Measurements from ENCODE around the gene LAMA2. TPM values are rescaled to one million over a fixed set of nuclear protein-coding genes. Genes with fewer than 3 reads are reported as not detected.

The LAMA2 gene
- total and polyA plus RNA-seq, 2 experiments from 2014 or later = 0.91 to 6.4 TPM

DNA sequence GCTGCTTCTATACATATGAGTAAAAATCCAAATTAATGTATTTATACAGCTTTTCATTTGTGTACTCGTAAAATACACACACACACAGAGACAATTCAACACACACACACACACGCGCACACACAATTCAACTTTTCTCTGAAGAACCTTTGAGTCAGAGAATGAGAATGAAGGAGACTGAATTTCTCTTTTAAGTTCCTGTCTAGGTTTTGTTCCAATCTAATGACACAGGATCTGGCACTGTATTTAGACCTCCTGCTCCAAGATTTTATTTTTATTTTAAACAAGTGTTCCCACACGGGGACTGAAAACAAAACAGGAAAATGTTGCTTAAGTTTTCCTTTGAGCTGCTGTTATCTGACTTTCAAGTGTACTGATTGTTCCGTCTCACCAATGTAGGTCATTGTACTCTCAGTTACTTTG is 250.8 kb downstream of the LAMA2 start (continued):
- TF ChIP-seq, protein P1, sequence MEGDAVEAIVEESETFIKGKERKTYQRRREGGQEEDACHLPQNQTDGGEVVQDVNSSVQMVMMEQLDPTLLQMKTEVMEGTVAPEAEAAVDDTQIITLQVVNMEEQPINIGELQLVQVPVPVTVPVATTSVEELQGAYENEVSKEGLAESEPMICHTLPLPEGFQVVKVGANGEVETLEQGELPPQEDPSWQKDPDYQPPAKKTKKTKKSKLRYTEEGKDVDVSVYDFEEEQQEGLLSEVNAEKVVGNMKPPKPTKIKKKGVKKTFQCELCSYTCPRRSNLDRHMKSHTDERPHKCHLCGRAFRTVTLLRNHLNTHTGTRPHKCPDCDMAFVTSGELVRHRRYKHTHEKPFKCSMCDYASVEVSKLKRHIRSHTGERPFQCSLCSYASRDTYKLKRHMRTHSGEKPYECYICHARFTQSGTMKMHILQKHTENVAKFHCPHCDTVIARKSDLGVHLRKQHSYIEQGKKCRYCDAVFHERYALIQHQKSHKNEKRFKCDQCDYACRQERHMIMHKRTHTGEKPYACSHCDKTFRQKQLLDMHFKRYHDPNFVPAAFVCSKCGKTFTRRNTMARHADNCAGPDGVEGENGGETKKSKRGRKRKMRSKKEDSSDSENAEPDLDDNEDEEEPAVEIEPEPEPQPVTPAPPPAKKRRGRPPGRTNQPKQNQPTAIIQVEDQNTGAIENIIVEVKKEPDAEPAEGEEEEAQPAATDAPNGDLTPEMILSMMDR (conservative IDR thresholded peaks at IDR 0.05; ENCODE audit: low read depth in 2 of 2) = no peak
- no peak for TF ChIP-seq STAT1 (IDR thresholded peaks at IDR 0.05; ENCODE audit: unreplicated experiment)
- TF ChIP-seq, protein P2, sequence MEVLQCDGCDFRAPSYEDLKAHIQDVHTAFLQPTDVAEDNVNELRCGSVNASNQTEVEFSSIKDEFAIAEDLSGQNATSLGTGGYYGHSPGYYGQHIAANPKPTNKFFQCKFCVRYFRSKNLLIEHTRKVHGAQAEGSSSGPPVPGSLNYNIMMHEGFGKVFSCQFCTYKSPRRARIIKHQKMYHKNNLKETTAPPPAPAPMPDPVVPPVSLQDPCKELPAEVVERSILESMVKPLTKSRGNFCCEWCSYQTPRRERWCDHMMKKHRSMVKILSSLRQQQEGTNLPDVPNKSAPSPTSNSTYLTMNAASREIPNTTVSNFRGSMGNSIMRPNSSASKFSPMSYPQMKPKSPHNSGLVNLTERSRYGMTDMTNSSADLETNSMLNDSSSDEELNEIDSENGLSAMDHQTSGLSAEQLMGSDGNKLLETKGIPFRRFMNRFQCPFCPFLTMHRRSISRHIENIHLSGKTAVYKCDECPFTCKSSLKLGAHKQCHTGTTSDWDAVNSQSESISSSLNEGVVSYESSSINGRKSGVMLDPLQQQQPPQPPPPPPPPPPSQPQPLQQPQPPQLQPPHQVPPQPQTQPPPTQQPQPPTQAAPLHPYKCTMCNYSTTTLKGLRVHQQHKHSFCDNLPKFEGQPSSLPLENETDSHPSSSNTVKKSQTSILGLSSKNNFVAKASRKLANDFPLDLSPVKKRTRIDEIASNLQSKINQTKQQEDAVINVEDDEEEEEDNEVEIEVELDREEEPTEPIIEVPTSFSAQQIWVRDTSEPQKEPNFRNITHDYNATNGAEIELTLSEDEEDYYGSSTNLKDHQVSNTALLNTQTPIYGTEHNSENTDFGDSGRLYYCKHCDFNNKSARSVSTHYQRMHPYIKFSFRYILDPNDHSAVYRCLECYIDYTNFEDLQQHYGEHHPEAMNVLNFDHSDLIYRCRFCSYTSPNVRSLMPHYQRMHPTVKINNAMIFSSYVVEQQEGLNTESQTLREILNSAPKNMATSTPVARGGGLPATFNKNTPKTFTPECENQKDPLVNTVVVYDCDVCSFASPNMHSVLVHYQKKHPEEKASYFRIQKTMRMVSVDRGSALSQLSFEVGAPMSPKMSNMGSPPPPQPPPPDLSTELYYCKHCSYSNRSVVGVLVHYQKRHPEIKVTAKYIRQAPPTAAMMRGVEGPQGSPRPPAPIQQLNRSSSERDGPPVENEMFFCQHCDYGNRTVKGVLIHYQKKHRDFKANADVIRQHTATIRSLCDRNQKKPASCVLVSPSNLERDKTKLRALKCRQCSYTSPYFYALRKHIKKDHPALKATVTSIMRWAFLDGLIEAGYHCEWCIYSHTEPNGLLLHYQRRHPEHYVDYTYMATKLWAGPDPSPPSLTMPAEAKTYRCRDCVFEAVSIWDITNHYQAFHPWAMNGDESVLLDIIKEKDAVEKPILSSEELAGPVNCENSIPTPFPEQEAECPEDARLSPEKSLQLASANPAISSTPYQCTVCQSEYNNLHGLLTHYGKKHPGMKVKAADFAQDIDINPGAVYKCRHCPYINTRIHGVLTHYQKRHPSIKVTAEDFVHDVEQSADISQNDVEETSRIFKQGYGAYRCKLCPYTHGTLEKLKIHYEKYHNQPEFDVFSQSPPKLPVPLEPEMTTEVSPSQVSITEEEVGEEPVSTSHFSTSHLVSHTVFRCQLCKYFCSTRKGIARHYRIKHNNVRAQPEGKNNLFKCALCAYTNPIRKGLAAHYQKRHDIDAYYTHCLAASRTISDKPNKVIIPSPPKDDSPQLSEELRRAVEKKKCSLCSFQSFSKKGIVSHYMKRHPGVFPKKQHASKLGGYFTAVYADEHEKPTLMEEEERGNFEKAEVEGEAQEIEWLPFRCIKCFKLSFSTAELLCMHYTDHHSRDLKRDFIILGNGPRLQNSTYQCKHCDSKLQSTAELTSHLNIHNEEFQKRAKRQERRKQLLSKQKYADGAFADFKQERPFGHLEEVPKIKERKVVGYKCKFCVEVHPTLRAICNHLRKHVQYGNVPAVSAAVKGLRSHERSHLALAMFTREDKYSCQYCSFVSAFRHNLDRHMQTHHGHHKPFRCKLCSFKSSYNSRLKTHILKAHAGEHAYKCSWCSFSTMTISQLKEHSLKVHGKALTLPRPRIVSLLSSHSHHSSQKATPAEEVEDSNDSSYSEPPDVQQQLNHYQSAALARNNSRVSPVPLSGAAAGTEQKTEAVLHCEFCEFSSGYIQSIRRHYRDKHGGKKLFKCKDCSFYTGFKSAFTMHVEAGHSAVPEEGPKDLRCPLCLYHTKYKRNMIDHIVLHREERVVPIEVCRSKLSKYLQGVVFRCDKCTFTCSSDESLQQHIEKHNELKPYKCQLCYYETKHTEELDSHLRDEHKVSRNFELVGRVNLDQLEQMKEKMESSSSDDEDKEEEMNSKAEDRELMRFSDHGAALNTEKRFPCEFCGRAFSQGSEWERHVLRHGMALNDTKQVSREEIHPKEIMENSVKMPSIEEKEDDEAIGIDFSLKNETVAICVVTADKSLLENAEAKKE (CRISPR knock-in tag; IDR thresholded peaks at IDR 0.05) = no peak

DNA sequence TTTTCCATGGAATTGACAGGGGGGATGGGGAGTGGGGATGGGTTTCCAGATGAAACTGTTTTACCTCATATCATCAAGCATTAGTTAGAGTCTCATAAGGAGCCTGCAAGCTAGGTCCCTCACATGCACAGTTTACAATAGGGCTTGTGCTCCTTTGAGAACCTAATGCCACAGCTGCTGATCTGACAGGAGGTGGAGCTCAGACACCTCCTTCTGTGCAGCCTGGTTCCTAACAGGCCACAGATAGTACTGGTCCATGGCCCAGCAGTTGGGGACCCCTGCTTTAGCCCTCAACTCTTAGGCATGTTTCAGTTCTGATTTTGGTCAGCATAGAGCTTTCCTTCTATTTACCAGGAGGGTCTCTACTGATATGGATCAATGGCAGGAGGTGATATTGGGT is 251.6 kb downstream of the LAMA2 start:
- Histone ChIP-seq H3K27ac (ENCODE audit: low read depth) (no peak overlapping the region), H3K9me2 (ENCODE audit: insufficient read depth) (no peaks in the 10 kb centered on the region), H3K79me2 (replicated peaks; ENCODE audit: insufficient read depth) (no peaks in the 10 kb centered on the region), H3K4me3 (no peak overlapping the region), H2AFZ (no peak overlapping the region), H3K4me1 (ENCODE audit: insufficient read depth) (no peaks in the 10 kb centered on the region), H3K27me3 (ENCODE audit: insufficient read depth) (no peaks in the 10 kb centered on the region), H4K20me1 (replicated peaks; ENCODE audit: insufficient read depth) (no peaks in the 10 kb centered on the region), H3F3A (replicated peaks; ENCODE audit: low read depth) (no peaks in the 10 kb centered on the region), H3K36me3 (ENCODE audit: insufficient read depth) (no peaks in the 10 kb centered on the region), H3K4me2 (no peak overlapping the region)
- DNase-seq (ENCODE audit: low spot score) (no peak), ATAC-seq (no peak)
- Mint-ChIP-seq H3K9me3 (no peaks in the 10 kb centered on the region), H3K4me1 (no peaks in the 10 kb centered on the region), H3K4me3 (no peak overlapping the region), H3K27me3 (ENCODE audit: insufficient read depth, low read depth, poor library complexity) (no peaks in the 10 kb centered on the region), H3K27ac (no peak overlapping the region), H3K36me3 (ENCODE audit: low read depth) (no peaks in the 10 kb centered on the region)
- TF ChIP-seq JUNB (IDR thresholded peaks at IDR 0.05; ENCODE audit: unreplicated experiment) = no peak
- no peak for TF ChIP-seq ZNF114 (CRISPR knock-in tag; IDR thresholded peaks at IDR 0.05)
- TF ChIP-seq, protein P2 (CRISPR knock-in tag; IDR thresholded peaks at IDR 0.05) = no peak
- TF ChIP-seq, protein P3, sequence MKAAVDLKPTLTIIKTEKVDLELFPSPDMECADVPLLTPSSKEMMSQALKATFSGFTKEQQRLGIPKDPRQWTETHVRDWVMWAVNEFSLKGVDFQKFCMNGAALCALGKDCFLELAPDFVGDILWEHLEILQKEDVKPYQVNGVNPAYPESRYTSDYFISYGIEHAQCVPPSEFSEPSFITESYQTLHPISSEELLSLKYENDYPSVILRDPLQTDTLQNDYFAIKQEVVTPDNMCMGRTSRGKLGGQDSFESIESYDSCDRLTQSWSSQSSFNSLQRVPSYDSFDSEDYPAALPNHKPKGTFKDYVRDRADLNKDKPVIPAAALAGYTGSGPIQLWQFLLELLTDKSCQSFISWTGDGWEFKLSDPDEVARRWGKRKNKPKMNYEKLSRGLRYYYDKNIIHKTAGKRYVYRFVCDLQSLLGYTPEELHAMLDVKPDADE (IDR thresholded peaks at IDR 0.05) = no peak
